HepG2 (cell line): ENCODE measurements around the gene AP1S3. TPM values are rescaled to one million over a fixed set of nuclear protein-coding genes. Genes with fewer than 3 reads are reported as not detected.

Experiments
- ATAC-seq: fragments of 200-7000 bp; cut with Tn5 transposase; 3 replicates; pipeline ENCODE4 v1.9.1; 2020; ENCODE audit warnings: mild to moderate bottlenecking, moderate library complexity
- BruUV-seq: library from RNA; stranded (reverse); fragments of 400-500 nt; replicated peaks from 2 replicates; lab custom pipeline; 2021; lab: Mats Ljungman, UMichigan
- CTCF ChIA-PET: fragments of 300-600 bp; formaldehyde crosslinking; extraction: SDS; loops from one replicate; lab custom pipeline; 2021; ENCODE audit warnings: low total read pairs, inconsistent platforms, low intra/inter-chr PET ratio; lab: Yijun Ruan, JAX
- POLR2A ChIA-PET: fragments of 350-600 bp; sonication (Branson Sonifier 250); formaldehyde crosslinking; loops from one replicate; lab custom pipeline; 2020; ENCODE audit warnings: antibody characterized with exemption, inconsistent platforms; lab: Yijun Ruan, JAX
- DNase-seq: peaks from one replicate; pipeline ENCODE4 v3.0.0-alpha.2; 2015; ENCODE audit warnings: low spot score
- FAIRE-seq: peaks from 3 replicates; lab custom pipeline; 2011; peaks lifted over from hg19 to GRCh38; lab: Jason Lieb, UNC
- H2AFZ ChIP-seq: one replicate; pipeline ENCODE4 v1.6.1; 2011; ENCODE audit warnings: low read length, inconsistent platforms
- H3K27ac ChIP-seq: fragments of 300-600 bp; 3 replicates; pipeline ENCODE4 v1.8.0; 2011; ENCODE audit warnings: mixed run types, mild to moderate bottlenecking, mixed read lengths, low read length, inconsistent platforms; ENCODE audit not compliant: insufficient read depth; ENCODE audit errors: extremely low read length
- H3K27me3 ChIP-seq, 2 experiments: fragments of 200-600 bp in 1 of 2; 2 replicates in 1 of 2; 3 replicates in 1 of 2; pipeline versions ENCODE4 v1.6.0 to v1.8.0; 2011; ENCODE audit warnings: low read length in 2 of 2, mild to moderate bottlenecking in 2 of 2, moderate library complexity in 2 of 2, inconsistent platforms in 1 of 2; ENCODE audit not compliant: insufficient read depth in 2 of 2, control insufficient read depth in 1 of 2
- H3K36me3 ChIP-seq, 2 experiments: fragments of 200-600 bp in 1 of 2; replicated peaks in 1 of 2; 2 replicates in 1 of 2; 3 replicates in 1 of 2; pipeline versions ENCODE4 v1.5.1 to v1.8.0; 2011; ENCODE audit warnings: low read length in 2 of 2, inconsistent platforms in 1 of 2; ENCODE audit not compliant: insufficient read depth in 2 of 2, control insufficient read depth in 1 of 2
- H3K4me1 ChIP-seq: 2 replicates; pipeline ENCODE4 v1.5.1; 2012; ENCODE audit warnings: low read length, inconsistent platforms; ENCODE audit not compliant: insufficient read depth
- H3K4me2 ChIP-seq: 2 replicates; pipeline ENCODE4 v1.6.0; 2011; ENCODE audit warnings: low read depth, low read length, inconsistent platforms
- H3K4me3 ChIP-seq, 3 experiments: fragments of 200-600 bp in 1 of 3; sonication (generic), shearing (Covaris generic) in 1 of 3; replicated peaks in 1 of 3; 2 replicates each; pipeline ENCODE4 v1.5.1; 2011 to 2016; ENCODE audit warnings: low read length in 3 of 3, inconsistent platforms in 2 of 3, low read depth in 2 of 3, mild to moderate bottlenecking in 2 of 3, control low read depth in 1 of 3, mixed read lengths in 1 of 3; ENCODE audit not compliant: insufficient read depth in 1 of 3
- H3K79me2 ChIP-seq: one replicate; pipeline ENCODE4 v1.6.1; 2011; ENCODE audit warnings: low read length, inconsistent platforms; ENCODE audit not compliant: insufficient read depth
- H3K9ac ChIP-seq: 2 replicates; pipeline ENCODE4 v1.6.0; 2011; ENCODE audit warnings: mild to moderate bottlenecking, low read depth, low read length, inconsistent platforms; ENCODE audit not compliant: insufficient read depth
- H3K9me3 ChIP-seq: 2 replicates; pipeline ENCODE4 v1.5.1; 2012; ENCODE audit warnings: mild to moderate bottlenecking, low read length
- H4K20me1 ChIP-seq: 2 replicates; pipeline ENCODE4 v1.6.0; 2011; ENCODE audit warnings: inconsistent platforms, mild to moderate bottlenecking, low read length, moderate library complexity; ENCODE audit not compliant: insufficient read depth
- EED ChIP-seq: sonication (generic); formaldehyde crosslinking; IDR thresholded peaks from 2 replicates; pipeline ENCODE4 v1.5.0; 2020; ENCODE audit warnings: mild to moderate bottlenecking, missing genetic modification reagents
- POLR2AphosphoS2 ChIP-seq: IDR thresholded peaks from 2 replicates; pipeline ENCODE4 v1.6.1; 2011; ENCODE audit warnings: low read depth, low read length, improper control_type of control experiment
- PTBP1 ChIP-seq: fragments of 200-400 bp; formaldehyde crosslinking; IDR thresholded peaks from 2 replicates; pipeline ENCODE4 v1.6.1; 2018; ENCODE audit warnings: low read length, low read depth; ENCODE audit not compliant: poor library complexity, severe bottlenecking
- SETDB1 ChIP-seq: sonication (generic); formaldehyde crosslinking; IDR thresholded peaks from 2 replicates; pipeline ENCODE4 v1.5.1; 2020; ENCODE audit warnings: missing genetic modification reagents, mild to moderate bottlenecking, borderline replicate concordance
- TEAD3 ChIP-seq: optimal IDR thresholded peaks from 2 replicates; pipeline ENCODE3; 2016; ENCODE audit warnings: borderline replicate concordance
- ZNF205 ChIP-seq: IDR thresholded peaks from 2 replicates; pipeline ENCODE4 v1.6.1; 2018; ENCODE audit warnings: missing biosample characterization, missing genetic modification reagents
- ZNF333 ChIP-seq: sonication (generic); formaldehyde crosslinking; IDR thresholded peaks from 2 replicates; pipeline ENCODE4 v1.4.0; 2020; ENCODE audit warnings: mild to moderate bottlenecking, missing genetic modification reagents, borderline replicate concordance
- WGBS: methylation state at CpG from one replicate; pipeline ENCODE4 v1.1.6; 2017; ENCODE audit warnings: low lambda C conversion rate; 5-methylcytosine and 5-hydroxymethylcytosine counted together
- in situ Hi-C: cut with HindIII; loops from 2 replicates; pipeline ENCODE4 v1.10.0; 2017; ENCODE audit warnings: low pct_unique_long_range_greater_than_20kb; ENCODE audit not compliant: extremely low pct_ligation_motif_present
- intact Hi-C: fragments of 100-400 bp; cut with micrococcal nuclease; formaldehyde crosslinking; loops from one replicate; pipeline ENCODE4 v1.10.0; 2022; ENCODE audit not compliant: unreplicated experiment
- polyA plus RNA-seq, 8 experiments: library from polyadenylated mRNA; depleted of rRNA in 3 of 8; stranded (reverse) in 7 of 8; unstranded in 1 of 8; fragments of >200 nt; fragmentation: Illumina TruSeq in 4 of 8; extraction: Trizol in 4 of 8; gene quantifications; 2 replicates each; pipeline versions ENCODE4 v1.2.1 to v1.2.3, GENCODE V29; 2011 to 2016; ENCODE audit warnings: low read depth in 4 of 8, missing spikeins in 1 of 8, mixed read lengths in 1 of 8; ENCODE audit not compliant: insufficient read depth in 1 of 8
- total RNA-seq, 5 experiments: library from RNA; depleted of rRNA; stranded (reverse); fragments of >200 nt; fragmentation: Illumina TruSeq; extraction: Trizol; gene quantifications; 2 replicates each; pipeline ENCODE4 v1.2.3, GENCODE V29; 2016; ENCODE audit warnings: low read depth in 1 of 5
- TF ChIP-seq, protein P1 (sequence below): IDR thresholded peaks from 2 replicates; pipeline ENCODE4 v1.6.1; 2012; ENCODE audit warnings: low read length, improper control_type of control experiment

Gene AP1S3
- total and polyA plus RNA-seq, 2 of the 13 experiments (the other 11 are each of a cell fraction or from before 2014, with no cell fraction given): 3.0 to 16.3 TPM

DNA sequence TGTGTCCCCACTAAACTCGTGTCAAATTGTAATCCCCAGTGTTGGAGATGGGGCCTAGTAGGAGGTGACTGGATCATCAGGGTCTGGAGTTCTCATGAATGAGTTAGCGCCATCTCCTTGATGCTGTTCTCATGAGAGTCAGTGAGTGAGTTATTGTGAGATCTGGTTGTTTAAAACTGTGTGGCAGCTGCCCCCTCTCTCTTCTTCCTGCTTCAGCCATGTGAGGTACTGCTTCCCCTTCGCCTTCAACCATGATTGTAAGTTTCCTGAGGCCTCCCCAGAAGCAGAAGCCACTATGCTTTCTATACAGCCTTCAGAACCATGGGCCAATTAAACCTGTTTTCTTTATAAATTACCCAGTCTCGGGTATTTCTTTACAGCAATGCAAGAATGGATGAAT, 50.4 kb downstream of the AP1S3 start:
- 90% methylated on average over 4 of the region's 4 CpGs for WGBS
- DNase-seq (no peak), FAIRE-seq (no peak), ATAC-seq (no peak)
- Histone ChIP-seq H3K9me3 (no peaks in the 10 kb centered on the region), H3K36me3 (no peaks in the 10 kb centered on the region), H3K4me1 (peaks cover 13% of the 10 kb centered on the region), H2AFZ (no peak overlapping the region), H3K27me3 (no peaks in the 10 kb centered on the region), H3K4me3 (no peak overlapping the region), H4K20me1 (no peaks in the 10 kb centered on the region), H3K9ac (no peak overlapping the region), H3K27ac (no peak overlapping the region), H3K79me2 (no peaks in the 10 kb centered on the region), H3K4me2 (no peak overlapping the region)
- ChIA-PET POLR2A (no interaction called here), CTCF (no interaction called here)
- BruUV-seq: no TSS peak
- intact Hi-C loops: no loop called here
- TF ChIP-seq EED (CRISPR knock-in tag) (no peak), ZNF205 (CRISPR knock-in tag) (no peak), TEAD3 (CRISPR knock-in tag) (no peak), ZNF333 (CRISPR knock-in tag) (no peak), PTBP1 (no peak), SETDB1 (CRISPR knock-in tag) (no peak), POLR2AphosphoS2 (no peak)
- TF ChIP-seq, protein P1, sequence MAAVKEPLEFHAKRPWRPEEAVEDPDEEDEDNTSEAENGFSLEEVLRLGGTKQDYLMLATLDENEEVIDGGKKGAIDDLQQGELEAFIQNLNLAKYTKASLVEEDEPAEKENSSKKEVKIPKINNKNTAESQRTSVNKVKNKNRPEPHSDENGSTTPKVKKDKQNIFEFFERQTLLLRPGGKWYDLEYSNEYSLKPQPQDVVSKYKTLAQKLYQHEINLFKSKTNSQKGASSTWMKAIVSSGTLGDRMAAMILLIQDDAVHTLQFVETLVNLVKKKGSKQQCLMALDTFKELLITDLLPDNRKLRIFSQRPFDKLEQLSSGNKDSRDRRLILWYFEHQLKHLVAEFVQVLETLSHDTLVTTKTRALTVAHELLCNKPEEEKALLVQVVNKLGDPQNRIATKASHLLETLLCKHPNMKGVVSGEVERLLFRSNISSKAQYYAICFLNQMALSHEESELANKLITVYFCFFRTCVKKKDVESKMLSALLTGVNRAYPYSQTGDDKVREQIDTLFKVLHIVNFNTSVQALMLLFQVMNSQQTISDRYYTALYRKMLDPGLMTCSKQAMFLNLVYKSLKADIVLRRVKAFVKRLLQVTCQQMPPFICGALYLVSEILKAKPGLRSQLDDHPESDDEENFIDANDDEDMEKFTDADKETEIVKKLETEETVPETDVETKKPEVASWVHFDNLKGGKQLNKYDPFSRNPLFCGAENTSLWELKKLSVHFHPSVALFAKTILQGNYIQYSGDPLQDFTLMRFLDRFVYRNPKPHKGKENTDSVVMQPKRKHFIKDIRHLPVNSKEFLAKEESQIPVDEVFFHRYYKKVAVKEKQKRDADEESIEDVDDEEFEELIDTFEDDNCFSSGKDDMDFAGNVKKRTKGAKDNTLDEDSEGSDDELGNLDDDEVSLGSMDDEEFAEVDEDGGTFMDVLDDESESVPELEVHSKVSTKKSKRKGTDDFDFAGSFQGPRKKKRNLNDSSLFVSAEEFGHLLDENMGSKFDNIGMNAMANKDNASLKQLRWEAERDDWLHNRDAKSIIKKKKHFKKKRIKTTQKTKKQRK: no peak
- in situ Hi-C loops: loop anchor here (25.0 kb wide), 1 partner anchor 825 kb away; no protein-coding TSS in a partner anchor
